ENCODE measurements around the gene SMCO4. TPM values are rescaled to one million over a fixed set of nuclear protein-coding genes. Genes with fewer than 3 reads are reported as not detected.
A peak's percentile ranks its signal among the peaks of the same experiment; 100 is the strongest.

SMCO4 gene
- total and polyA plus RNA-seq, 2 of the 8 experiments (the other 6 are each of a cell fraction or from before 2014, with no cell fraction given), result 33.2 to 53.9 TPM

- H3K9ac ChIP-seq (replicated peaks in 1 of 4; ENCODE audit: extremely low read depth in 1 of 4, low read depth in 3 of 4, low read length in 3 of 4), result no peak overlapping the region
- H4K5ac ChIP-seq (ENCODE audit: insufficient read length, low read depth, low read length), result no peak overlapping the region
- H3K56ac ChIP-seq (replicated peaks; ENCODE audit: insufficient read length, low read depth, low read length), result no peak overlapping the region
- WGBS, 2 experiments (ENCODE audit: extremely low coverage in 1 of 2, insufficient coverage in 1 of 2, insufficient read length in 1 of 2, insufficient replicate concordance in 2 of 2, low coverage in 1 of 2, low lambda C conversion rate in 2 of 2, missing lambda C conversion rate in 1 of 2), result 65% methylated on average over 9 of the region's 9 CpGs; no CpG with 5 or more reads in 1 of the 2 experiments
- peak overlapping the region; percentile 66; the same call in 1 of the 2 replicates for H3K18ac ChIP-seq (ENCODE audit: extremely low read depth, low read length)
- no peak overlapping the region; a peak in 1 of 8 replicates for H3K4me3 ChIP-seq (ENCODE audit: extremely low read depth in 1 of 4, insufficient read depth in 2 of 4, low read depth in 3 of 4, low read length in 4 of 4)
- H4K91ac ChIP-seq (replicated peaks; ENCODE audit: insufficient read length, low read length), result no peak overlapping the region
- 0 out of 2 replicates have a peak overlapping the region, but pooled peaks have one; percentile 66 for H2BK20ac ChIP-seq (ENCODE audit: low read length)
- no peaks in the 10 kb centered on the region for H4K20me1 ChIP-seq (replicated peaks in 1 of 2; ENCODE audit: control insufficient read depth in 1 of 2, insufficient read depth in 2 of 2, low read length in 2 of 2)
- no peak overlapping the region for H2BK120ac ChIP-seq (replicated peaks; ENCODE audit: low read depth, low read length)
- peaks cover 5% of the 10 kb centered on the region; the same call in 1 of the 2 replicates for H3K79me1 ChIP-seq (ENCODE audit: low read depth, low read length)
- no peak for FAIRE-seq
- peak in 1 of 2 experiments; percentile 23 for DNase-seq (ENCODE audit: low read depth in 1 of 2, low spot score in 2 of 2)
- no peak overlapping the region for H3K4ac ChIP-seq (replicated peaks; ENCODE audit: insufficient read length, low read depth, low read length)
- peak overlapping the region; percentile 11 to 29; a peak in 3 of 4 replicates for H3K4me2 ChIP-seq (ENCODE audit: insufficient read depth in 1 of 2, low read depth in 2 of 2, low read length in 2 of 2)
- no peak overlapping the region for H4K8ac ChIP-seq (ENCODE audit: extremely low read depth, insufficient read depth, low read length)
- no peak overlapping the region for H2AFZ ChIP-seq (ENCODE audit: low read length)
- no peak overlapping the region for H3K23ac ChIP-seq (ENCODE audit: insufficient read length)
- peaks cover 0 to 3% (median 0%) of the 10 kb centered on the region in 4 experiments; a peak in 1 of 8 replicates for H3K36me3 ChIP-seq (ENCODE audit: control insufficient read depth in 2 of 4, insufficient read depth in 4 of 4, low read length in 3 of 4)
- H3K79me2 ChIP-seq (ENCODE audit: control insufficient read depth in 1 of 2, insufficient read depth in 2 of 2, low read length in 2 of 2), result 0 out of 4 replicates have a peak, but pooled peaks cover 3 to 10% of the 10 kb centered on the region in 2 experiments
- H2AK5ac ChIP-seq (ENCODE audit: low read depth, low read length), result peak overlapping the region; percentile 88; the same call in 1 of the 2 replicates
- 0 out of 2 replicates have a peak overlapping the region, but pooled peaks have one; percentile 14 for H2BK15ac ChIP-seq (ENCODE audit: low read length)
- ChIA-PET POLR2A (ENCODE audit: partially characterized antibody) (interaction anchor here (1.3 to 2.0 kb wide), 2 partner anchors 9 to 20 kb away, joined by 3 to 5 read pairs; no protein-coding TSS in a partner anchor), CTCF (ENCODE audit: partially characterized antibody) (interaction anchor here (0.9 kb wide), 1 partner anchor 264 kb away, joined by 3 read pairs; no protein-coding TSS in a partner anchor)
- peak overlapping the region; percentile 53; the same call in 1 of the 2 replicates for H2BK5ac ChIP-seq (ENCODE audit: low read depth, low read length)
- no peak overlapping the region for H3K14ac ChIP-seq (ENCODE audit: insufficient read length)
- peak overlapping the region; percentile 27; the same call in 1 of the 2 replicates for H2BK12ac ChIP-seq (ENCODE audit: low read depth, low read length)
- no peaks in the 10 kb centered on the region for H3K23me2 ChIP-seq (ENCODE audit: low read depth, low read length)
- H3K27ac ChIP-seq (ENCODE audit: low read depth, low read length), result 0 out of 2 replicates have a peak overlapping the region, but pooled peaks have one; percentile 9
- H3K4me1 ChIP-seq (replicated peaks in 1 of 4; ENCODE audit: control insufficient read depth in 3 of 4, insufficient read depth in 4 of 4, low read length in 3 of 4), result peaks cover 4 to 20% (median 18%) of the 10 kb centered on the region in 4 experiments
- H3K9me3 ChIP-seq (ENCODE audit: insufficient read depth in 2 of 2, low read depth in 1 of 2, low read length in 1 of 2), result no peaks in the 10 kb centered on the region
- H3K27me3 ChIP-seq (replicated peaks in 1 of 4; ENCODE audit: control insufficient read depth in 3 of 4, extremely low read depth in 1 of 4, insufficient read depth in 3 of 4, low read length in 3 of 4), result no peaks in the 10 kb centered on the region
- TF ChIP-seq NRF1 (IDR thresholded peaks at IDR 0.05; ENCODE audit: low read depth, low read length) (no peak), RBBP5 (IDR thresholded peaks at IDR 0.05; ENCODE audit: borderline replicate concordance, low read depth, low read length) (no peak), ASH2L (IDR thresholded peaks at IDR 0.05; ENCODE audit: low read length) (no peak), JUN (IDR thresholded peaks at IDR 0.05; ENCODE audit: low read depth, low read length) (0 out of 2 replicates have a peak, but pooled peaks have one; percentile 5), RXRA (IDR thresholded peaks at IDR 0.05; ENCODE audit: insufficient read depth, low read depth, low read length) (no peak), EZH2 (IDR thresholded peaks at IDR 0.05; ENCODE audit: low read depth, low read length, severe bottlenecking) (no peak), ATF2 (IDR thresholded peaks at IDR 0.05; ENCODE audit: low read length) (0 out of 2 replicates have a peak, but pooled peaks have one; percentile 23), JUND (IDR thresholded peaks at IDR 0.05; ENCODE audit: low read length) (peak; percentile 54; the same call in 1 of the 2 replicates), ATF3 (IDR thresholded peaks at IDR 0.05; ENCODE audit: insufficient read depth, low read depth, low read length) (no peak), KDM4A (IDR thresholded peaks at IDR 0.05; ENCODE audit: low read depth, low read length, severe bottlenecking) (no peak)
These were observed 44.5 kb downstream of the SMCO4 start for GRCh38 chr11:93498641-93499040.
